RWPE2 (cell line): ENCODE results near the gene ADAMTS6.

Experiments
- ATAC-seq: fragments of 200-7000 bp; cut with Tn5 transposase; 3 replicates; pipeline ENCODE4 v1.9.1; 2021; ENCODE audit warnings: low read depth
- DNase-seq: peaks from one replicate; pipeline ENCODE4 v3.0.0-alpha.2; 2020; ENCODE audit warnings: low spot score
- H3K27ac ChIP-seq: fragments of 450-650 bp; 2 replicates; pipeline ENCODE4 v1.5.1; 2017; ENCODE audit warnings: mild to moderate bottlenecking; ENCODE audit not compliant: poor library complexity, severe bottlenecking
- H3K27me3 ChIP-seq: fragments of 250-450 bp; sonication (Bioruptor Pico); 2 replicates; pipeline ENCODE4 v1.5.1; 2021; ENCODE audit warnings: mild to moderate bottlenecking, moderate library complexity; ENCODE audit not compliant: insufficient read depth, poor library complexity, severe bottlenecking
- H3K36me3 ChIP-seq: fragments of 250-450 bp; sonication (Bioruptor Pico); 2 replicates; pipeline ENCODE4 v1.5.1; 2020; ENCODE audit warnings: low read depth, mild to moderate bottlenecking, moderate library complexity
- H3K4me1 ChIP-seq: fragments of 250-450 bp; sonication (Bioruptor Pico); 2 replicates; pipeline ENCODE4 v1.5.1; 2021; ENCODE audit warnings: mild to moderate bottlenecking, moderate library complexity; ENCODE audit not compliant: insufficient read depth, poor library complexity, severe bottlenecking
- H3K4me3 ChIP-seq: fragments of 250-450 bp; sonication (Bioruptor Pico); 2 replicates; pipeline ENCODE4 v1.5.1; 2021; ENCODE audit warnings: mild to moderate bottlenecking, moderate library complexity; ENCODE audit not compliant: severe bottlenecking
- H3K9me3 ChIP-seq: fragments of 250-450 bp; sonication (Bioruptor Pico); 2 replicates; pipeline ENCODE4 v1.5.1; 2021; ENCODE audit warnings: mild to moderate bottlenecking, moderate library complexity; ENCODE audit not compliant: severe bottlenecking
- CTCF ChIP-seq: fragments of 450-650 bp; IDR thresholded peaks from one replicate; pipeline ENCODE4 v1.5.1; 2017; ENCODE audit warnings: mild to moderate bottlenecking, moderate library complexity; ENCODE audit not compliant: poor library complexity, severe bottlenecking

Gene ADAMTS6

GRCh38 chr5:65229841-65230240 is 251.9 kb downstream of the ADAMTS6 start:
- H3K9me3 ChIP-seq = peaks cover 15% of the 10 kb centered on the region
- H3K27me3 ChIP-seq = no peaks in the 10 kb centered on the region
- H3K27ac ChIP-seq = no peak overlapping the region
- DNase-seq = no peak
- peaks cover 49% of the 10 kb centered on the region for H3K36me3 ChIP-seq
- H3K4me3 ChIP-seq = no peak overlapping the region
- ATAC-seq = no peak
- H3K4me1 ChIP-seq = no peaks in the 10 kb centered on the region
- no peak for TF ChIP-seq CTCF

GRCh38 chr5:65213921-65214525 is 267.7 kb downstream of the ADAMTS6 start:
- Histone ChIP-seq H3K27ac (peak overlapping the region; percentile 24), H3K9me3 (no peaks in the 10 kb centered on the region), H3K4me3 (no peak overlapping the region), H3K27me3 (no peaks in the 10 kb centered on the region), H3K4me1 (peaks cover 12% of the 10 kb centered on the region), H3K36me3 (peaks cover 32% of the 10 kb centered on the region)
- DNase-seq (no peak), ATAC-seq (peak; percentile 52)
- TF ChIP-seq CTCF = peak; percentile 72

GRCh38 chr5:65209341-65209740 is 272.4 kb downstream of the ADAMTS6 start:
- H3K27ac ChIP-seq = peak overlapping the region; percentile 100
- no peak overlapping the region for H3K4me3 ChIP-seq
- no peaks in the 10 kb centered on the region for H3K9me3 ChIP-seq
- peaks cover 51% of the 10 kb centered on the region for H3K4me1 ChIP-seq
- DNase-seq (no peak), ATAC-seq (peak; percentile 98)
- TF ChIP-seq CTCF = no peak
- H3K27me3 ChIP-seq = no peaks in the 10 kb centered on the region
- H3K36me3 ChIP-seq = peaks cover 29% of the 10 kb centered on the region

GRCh38 chr5:65204966-65205365 is 276.8 kb downstream of the ADAMTS6 start:
- H3K27ac ChIP-seq = peak overlapping the region; percentile 100
- DNase-seq (no peak), ATAC-seq (no peak)
- TF ChIP-seq CTCF = no peak
- no peak overlapping the region for H3K4me3 ChIP-seq
- peaks cover 75% of the 10 kb centered on the region for H3K4me1 ChIP-seq
- H3K9me3 ChIP-seq = no peaks in the 10 kb centered on the region
- H3K36me3 ChIP-seq = peaks cover 24% of the 10 kb centered on the region
- no peaks in the 10 kb centered on the region for H3K27me3 ChIP-seq

GRCh38 chr5:65203746-65204145 is 278.0 kb downstream of the ADAMTS6 start:
- Histone ChIP-seq H3K4me1 (peaks cover 73% of the 10 kb centered on the region), H3K36me3 (peaks cover 24% of the 10 kb centered on the region), H3K9me3 (no peaks in the 10 kb centered on the region), H3K4me3 (no peak overlapping the region), H3K27ac (peak overlapping the region; percentile 100), H3K27me3 (no peaks in the 10 kb centered on the region)
- TF ChIP-seq CTCF = no peak
- ATAC-seq (peak; percentile 83), DNase-seq (no peak)
